Coronary artery (tissue), 2 donors: ENCODE measurements around the gene CETP.
A peak's percentile ranks its signal among the peaks of the same experiment; 100 is the strongest.
"Not testable (repeated sequence)": the region's sequence is repeated elsewhere in the genome, so short reads cannot be mapped to it uniquely, and the experiment has no call there.

Experiments used
- DNase-seq: peaks from one replicate; pipeline ENCODE4 v3.0.0-alpha.2; 2017; ENCODE audit warnings: low spot score
- H3K27ac ChIP-seq, 2 donors: fragments of 200-600 bp; sonication (generic); one replicate each; pipeline ENCODE4 v1.5.1; 2016 to 2019
- H3K4me3 ChIP-seq: fragments of 200-600 bp; sonication (generic); 2 replicates; pipeline ENCODE4 v1.5.1; 2016; ENCODE audit warnings: mild to moderate bottlenecking, moderate library complexity
- TF ChIP-seq, protein P1 (sequence below): fragments of 200-600 bp; sonication (generic); IDR thresholded peaks from one replicate; pipeline ENCODE4 v1.5.1; 2019; ENCODE audit warnings: antibody characterized with exemption

The CETP gene

DNA sequence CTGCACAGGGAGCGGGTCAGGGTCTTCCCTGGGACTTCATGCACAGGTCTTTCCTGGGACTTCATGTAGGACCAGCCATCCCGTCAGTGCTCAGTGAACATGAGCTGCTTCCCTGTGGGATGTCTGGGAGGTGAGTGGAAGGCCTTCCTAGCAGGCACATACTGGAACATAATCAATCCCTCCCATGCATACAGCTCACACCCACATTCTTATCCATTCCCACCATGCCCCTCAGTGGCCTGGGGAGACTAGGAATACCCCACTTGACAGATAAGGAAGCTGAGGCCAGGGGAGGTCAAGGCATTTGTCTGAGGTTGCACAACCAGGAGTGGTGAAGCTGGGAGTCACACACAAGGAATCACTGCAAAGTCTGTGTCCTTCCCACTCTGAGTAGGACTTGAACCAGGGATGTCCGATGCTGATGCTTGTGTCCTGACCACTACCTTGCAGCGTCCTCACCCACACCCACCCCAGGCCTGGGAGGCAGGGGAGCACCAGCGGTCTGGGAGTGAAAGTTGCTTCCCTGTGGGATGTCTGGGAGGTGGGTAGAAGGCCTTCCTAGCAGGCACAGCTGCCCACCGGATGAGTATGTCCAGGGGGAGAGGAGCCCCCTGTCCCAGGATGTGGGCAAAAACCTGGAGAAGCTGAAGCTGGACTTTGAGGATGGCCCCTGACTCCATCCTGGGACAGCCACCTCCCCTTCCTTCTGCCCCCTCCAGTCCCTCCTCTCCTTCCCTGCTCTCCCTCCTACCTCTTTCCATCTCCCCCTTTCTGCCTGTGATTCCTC, 26.6 kb downstream of the CETP start:
- TF ChIP-seq, protein P1, sequence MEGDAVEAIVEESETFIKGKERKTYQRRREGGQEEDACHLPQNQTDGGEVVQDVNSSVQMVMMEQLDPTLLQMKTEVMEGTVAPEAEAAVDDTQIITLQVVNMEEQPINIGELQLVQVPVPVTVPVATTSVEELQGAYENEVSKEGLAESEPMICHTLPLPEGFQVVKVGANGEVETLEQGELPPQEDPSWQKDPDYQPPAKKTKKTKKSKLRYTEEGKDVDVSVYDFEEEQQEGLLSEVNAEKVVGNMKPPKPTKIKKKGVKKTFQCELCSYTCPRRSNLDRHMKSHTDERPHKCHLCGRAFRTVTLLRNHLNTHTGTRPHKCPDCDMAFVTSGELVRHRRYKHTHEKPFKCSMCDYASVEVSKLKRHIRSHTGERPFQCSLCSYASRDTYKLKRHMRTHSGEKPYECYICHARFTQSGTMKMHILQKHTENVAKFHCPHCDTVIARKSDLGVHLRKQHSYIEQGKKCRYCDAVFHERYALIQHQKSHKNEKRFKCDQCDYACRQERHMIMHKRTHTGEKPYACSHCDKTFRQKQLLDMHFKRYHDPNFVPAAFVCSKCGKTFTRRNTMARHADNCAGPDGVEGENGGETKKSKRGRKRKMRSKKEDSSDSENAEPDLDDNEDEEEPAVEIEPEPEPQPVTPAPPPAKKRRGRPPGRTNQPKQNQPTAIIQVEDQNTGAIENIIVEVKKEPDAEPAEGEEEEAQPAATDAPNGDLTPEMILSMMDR: no peak
- peak overlapping the region; percentile 77 for H3K4me3 ChIP-seq
- peak overlapping the region; percentile 86 to 91 for H3K27ac ChIP-seq
- no peak for DNase-seq

DNA sequence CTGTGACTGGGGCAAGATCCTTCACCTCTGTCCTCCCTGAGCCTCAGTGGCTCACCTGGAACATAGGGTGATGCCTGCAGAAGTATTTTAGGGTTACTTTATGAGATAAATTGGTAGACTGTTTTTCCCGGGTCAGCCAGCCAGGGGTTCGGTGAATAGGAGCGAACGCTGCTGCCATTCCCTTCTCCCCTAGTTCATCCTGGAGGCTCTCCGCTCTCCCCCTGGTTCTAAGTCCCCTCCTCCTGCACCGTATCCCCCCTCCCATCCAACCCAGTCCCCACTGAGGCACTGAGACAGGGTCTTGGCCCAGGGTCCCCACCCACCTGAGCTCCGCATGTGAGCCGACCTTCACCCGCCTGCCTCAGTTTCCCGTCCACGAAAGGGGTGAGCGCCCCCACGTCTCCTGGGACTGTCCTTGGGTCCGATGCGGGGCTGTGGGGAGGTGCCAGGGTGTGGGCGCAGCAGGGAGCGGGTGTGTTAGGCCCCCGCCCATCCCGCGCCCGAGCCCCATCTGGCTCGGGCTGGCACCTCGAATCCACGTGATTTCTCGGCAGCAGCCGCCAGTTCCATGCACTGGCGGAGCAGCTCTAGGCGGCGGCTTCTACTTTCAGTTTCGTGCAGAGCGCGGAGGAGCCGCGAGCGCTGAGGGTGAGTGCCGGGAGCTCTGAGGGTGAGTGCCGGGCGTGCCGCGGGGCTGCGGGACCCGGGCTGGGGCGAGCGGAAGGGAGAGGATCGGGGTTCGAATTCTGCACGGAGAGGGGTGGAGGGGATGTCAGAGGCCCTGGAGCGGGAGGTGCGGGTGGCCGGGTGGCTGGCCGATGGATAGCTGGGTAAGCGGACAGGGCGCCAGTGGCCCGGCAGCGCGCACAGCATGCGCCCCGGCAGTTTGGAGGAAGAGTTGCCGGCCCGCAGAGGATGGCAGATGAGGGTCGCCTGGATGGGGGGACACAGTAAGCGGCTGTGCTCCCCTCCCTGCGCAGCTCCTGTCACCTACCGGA, 27.5 kb downstream of the CETP start, which contains the start of gene NLRC5:
Gene NLRC5, plus strand, starts transcription at position 610 of the 998 bp plus-strand sequence. CDS start 31,156 bp downstream, outside the sequence.
- H3K4me3 ChIP-seq: peak within 1 kb of the TSS; percentile 77
- TF ChIP-seq, protein P1: no peak
- H3K27ac ChIP-seq: peak within 1 kb of the TSS; percentile 86 to 91
- peak; percentile 89 for DNase-seq

DNA sequence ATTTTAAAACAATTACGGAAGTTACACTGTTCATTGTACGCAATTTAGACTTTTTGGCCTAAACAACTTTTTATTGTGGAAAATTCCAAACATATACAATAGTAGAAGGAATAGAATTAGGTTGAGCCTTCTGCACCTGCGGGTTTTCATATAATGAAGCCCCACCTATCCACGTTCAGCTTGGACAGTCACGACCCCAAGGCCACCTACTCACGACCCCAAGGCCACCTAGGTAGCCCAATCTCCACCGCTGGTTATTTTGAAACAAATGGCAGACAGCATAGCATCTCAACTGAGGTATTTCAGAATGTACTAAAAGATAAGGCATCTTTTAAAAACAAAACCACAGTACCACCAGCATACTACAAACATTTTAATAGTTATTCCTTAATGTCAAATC, 28.2 kb downstream of the CETP start:
- peak overlapping the region; percentile 86 to 91 for H3K27ac ChIP-seq
- DNase-seq: no peak
- H3K4me3 ChIP-seq: peak overlapping the region; percentile 77
- TF ChIP-seq, protein P1: no peak

DNA sequence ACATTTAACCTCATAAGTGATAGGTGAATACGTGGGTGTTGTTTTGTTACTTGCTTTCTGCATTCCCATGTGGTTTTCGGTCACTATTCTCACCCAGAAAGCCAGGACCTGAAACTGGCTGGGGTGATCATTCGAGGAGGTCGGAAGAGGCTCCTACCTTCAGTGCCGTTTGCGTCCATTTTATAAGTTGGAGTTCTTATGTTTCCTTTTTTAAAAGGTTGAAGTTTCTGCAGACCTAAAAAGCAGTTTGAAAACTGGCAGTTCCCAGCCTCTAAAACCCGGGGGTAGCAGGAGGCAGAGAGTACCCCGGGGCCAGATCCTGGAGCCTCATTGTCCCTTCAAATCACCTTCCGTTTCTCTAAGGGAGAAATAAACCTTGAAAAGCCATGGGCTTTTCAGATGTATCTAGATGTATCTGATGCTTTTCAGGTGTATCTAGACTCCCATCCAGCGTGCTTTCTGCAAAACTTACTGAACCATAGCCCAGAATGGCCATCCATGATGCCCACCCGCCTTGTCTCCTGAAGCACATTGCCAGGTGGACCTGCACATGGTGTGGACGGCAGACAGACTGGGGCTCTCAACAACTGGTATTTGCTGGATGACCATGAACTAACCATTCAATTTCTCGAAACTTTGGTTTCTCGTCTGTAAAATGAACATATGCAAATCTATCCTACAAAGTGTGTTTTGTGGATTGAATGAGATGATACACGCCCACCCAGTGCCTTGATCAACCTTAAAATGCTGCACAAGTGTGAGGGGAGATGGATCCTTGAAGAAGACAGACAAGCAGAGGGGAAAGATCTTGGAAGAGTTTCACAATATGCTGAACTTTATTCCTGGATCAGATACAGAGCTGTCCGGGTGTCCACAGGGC, 28.9 kb downstream of the CETP start:
- TF ChIP-seq, protein P1: no peak
- Histone ChIP-seq H3K4me3 (peak overlapping the region; percentile 77), H3K27ac (peak overlapping the region in 1 of 2 donors; percentile 91)
- DNase-seq: no peak

DNA sequence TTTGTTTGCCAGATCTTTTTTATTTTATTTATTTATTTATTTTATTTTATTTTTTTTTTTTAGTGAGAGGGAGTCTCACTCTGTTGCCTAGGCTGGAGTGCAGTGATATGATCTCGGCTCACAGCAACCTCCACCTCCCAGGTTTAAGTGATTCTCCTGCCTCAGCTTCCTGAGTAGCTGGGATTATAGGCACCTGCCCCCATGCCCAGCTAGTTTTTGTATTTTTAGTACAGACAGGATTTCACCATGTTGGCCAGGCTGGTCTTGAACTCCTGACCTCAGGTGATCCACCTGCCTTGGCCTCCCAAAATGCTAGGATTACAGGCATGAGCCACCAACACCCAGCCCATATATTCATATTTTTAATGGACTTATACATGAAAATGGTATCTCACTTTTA, 30.7 kb downstream of the CETP start:
- DNase-seq, H3K4me3 ChIP-seq, H3K27ac ChIP-seq: not testable (repeated sequence)

DNA sequence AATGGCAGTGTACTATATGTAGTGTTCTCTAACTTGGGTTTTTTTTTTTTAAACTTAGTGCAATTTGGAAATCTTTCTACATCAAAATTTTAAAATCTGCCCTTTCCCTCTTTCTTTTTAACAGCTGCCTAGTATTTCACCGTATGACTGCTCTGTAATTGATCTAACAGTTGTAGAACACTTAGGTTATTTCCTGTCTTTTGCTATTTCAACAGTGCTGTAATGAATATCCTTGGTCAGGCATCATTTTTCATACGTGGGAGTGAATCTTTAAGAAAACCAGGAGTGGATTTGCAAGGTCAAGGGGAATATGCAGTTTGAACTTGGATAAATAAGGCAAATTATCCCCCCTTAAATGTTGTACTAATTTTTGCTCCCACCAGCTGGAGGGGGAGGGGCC, 31.5 kb downstream of the CETP start:
- Histone ChIP-seq H3K27ac (no peak overlapping the region), H3K4me3 (no peak overlapping the region)
- TF ChIP-seq, protein P1: no peak
- DNase-seq: no peak
